Esophagus mucosa (tissue), 1 donor: ENCODE data around the gene USP22. TPM values are rescaled to one million over a fixed set of nuclear protein-coding genes. Genes with fewer than 3 reads are reported as not detected.

Source experiments
- ATAC-seq: fragments of 200-7000 bp; cut with Tn5 transposase; one replicate; pipeline ENCODE4 v1.9.1; 2020
- total RNA-seq: library from RNA; stranded (reverse); gene quantifications from one replicate; pipeline ENCODE4 v1.2.4, GENCODE V29; 2023
- donor health status: DM: yes; HTN: yes; CAD: no.

Gene USP22
- total RNA-seq, 1 donor from 2014 or later, result 93.8 TPM

- peak; percentile 52 for ATAC-seq
These were observed 22.7 kb downstream of the USP22 start for GRCh38 chr17:21019976-21020586.

GRCh38 chr17:21018894-21019293, 23.9 kb downstream of the USP22 start:
- ATAC-seq, result no peak

- ATAC-seq, result no peak
These were observed 24.9 kb downstream of the USP22 start for GRCh38 chr17:21017861-21018260.

- ATAC-seq, result no peak
These were observed 25.6 kb downstream of the USP22 start for GRCh38 chr17:21017256-21017655.

GRCh38 chr17:21016826-21017225, 26.0 kb downstream of the USP22 start:
- ATAC-seq, result no peak

GRCh38 chr17:21015564-21015963, 27.2 kb downstream of the USP22 start:
- no peak for ATAC-seq

GRCh38 chr17:21014498-21014897, 28.3 kb downstream of the USP22 start:
- no peak for ATAC-seq

GRCh38 chr17:21013983-21014382, 28.8 kb downstream of the USP22 start:
- ATAC-seq, result no peak

GRCh38 chr17:21012736-21013135, 30.1 kb downstream of the USP22 start:
- ATAC-seq, result no peak

- no peak for ATAC-seq
These were observed 31.9 kb downstream of the USP22 start for GRCh38 chr17:21010705-21011596.

GRCh38 chr17:21008992-21009671, 33.7 kb downstream of the USP22 start:
- ATAC-seq, result no peak

GRCh38 chr17:21008160-21008915, 34.5 kb downstream of the USP22 start:
- no peak for ATAC-seq

- no peak for ATAC-seq
These were observed 35.2 kb downstream of the USP22 start for GRCh38 chr17:21007646-21008045.

GRCh38 chr17:21005803-21006202, 37.0 kb downstream of the USP22 start:
- no peak for ATAC-seq

- no peak for ATAC-seq
These were observed 37.4 kb downstream of the USP22 start for GRCh38 chr17:21005367-21005766.

- peak; percentile 17 for ATAC-seq
These were observed 38.5 kb downstream of the USP22 start for GRCh38 chr17:21004016-21004930.

- ATAC-seq, result no peak
These were observed 39.7 kb downstream of the USP22 start for GRCh38 chr17:21003007-21003621.

- no peak for ATAC-seq
These were observed 40.4 kb downstream of the USP22 start for GRCh38 chr17:21002309-21003006.

GRCh38 chr17:21001813-21002221, 41.0 kb downstream of the USP22 start:
- no peak for ATAC-seq

- no peak for ATAC-seq
These were observed 41.5 kb downstream of the USP22 start for GRCh38 chr17:21001111-21001812.
